Measurements from ENCODE around the gene CNNM1. TPM values are rescaled to one million over a fixed set of nuclear protein-coding genes. Genes with fewer than 3 reads are reported as not detected.

The CNNM1 gene
- total RNA-seq, 1 donor from 2014 or later: 2.5 TPM

DNA sequence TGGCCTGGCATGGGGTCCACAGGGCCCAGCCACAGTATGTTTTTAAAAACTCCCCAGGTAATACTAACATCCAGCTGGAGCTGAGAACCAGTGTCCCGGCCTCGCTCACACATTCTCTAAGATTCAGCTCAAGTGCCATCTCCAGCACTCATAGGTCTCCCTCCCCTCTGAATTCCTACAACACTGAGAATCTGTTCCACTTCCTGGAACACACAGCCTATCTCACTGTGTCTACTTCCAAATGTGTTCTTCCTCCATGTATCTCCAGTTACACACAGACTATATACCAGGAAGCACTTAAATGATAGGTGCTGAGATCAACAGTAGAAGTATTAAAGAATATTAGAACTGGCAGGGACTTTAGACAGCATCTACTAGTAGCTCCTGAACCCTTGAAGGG lies 90.5 kb downstream of the CNNM1 start:
- no peak overlapping the region for H3K27ac Mint-ChIP-seq (ENCODE audit: unreplicated experiment)
- H3K27ac ChIP-seq (ENCODE audit: low read depth, low read length): no peak overlapping the region
- DNase-seq (ENCODE audit: low read depth): no peak
- TF ChIP-seq, protein P1, sequence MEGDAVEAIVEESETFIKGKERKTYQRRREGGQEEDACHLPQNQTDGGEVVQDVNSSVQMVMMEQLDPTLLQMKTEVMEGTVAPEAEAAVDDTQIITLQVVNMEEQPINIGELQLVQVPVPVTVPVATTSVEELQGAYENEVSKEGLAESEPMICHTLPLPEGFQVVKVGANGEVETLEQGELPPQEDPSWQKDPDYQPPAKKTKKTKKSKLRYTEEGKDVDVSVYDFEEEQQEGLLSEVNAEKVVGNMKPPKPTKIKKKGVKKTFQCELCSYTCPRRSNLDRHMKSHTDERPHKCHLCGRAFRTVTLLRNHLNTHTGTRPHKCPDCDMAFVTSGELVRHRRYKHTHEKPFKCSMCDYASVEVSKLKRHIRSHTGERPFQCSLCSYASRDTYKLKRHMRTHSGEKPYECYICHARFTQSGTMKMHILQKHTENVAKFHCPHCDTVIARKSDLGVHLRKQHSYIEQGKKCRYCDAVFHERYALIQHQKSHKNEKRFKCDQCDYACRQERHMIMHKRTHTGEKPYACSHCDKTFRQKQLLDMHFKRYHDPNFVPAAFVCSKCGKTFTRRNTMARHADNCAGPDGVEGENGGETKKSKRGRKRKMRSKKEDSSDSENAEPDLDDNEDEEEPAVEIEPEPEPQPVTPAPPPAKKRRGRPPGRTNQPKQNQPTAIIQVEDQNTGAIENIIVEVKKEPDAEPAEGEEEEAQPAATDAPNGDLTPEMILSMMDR (IDR thresholded peaks at IDR 0.05; ENCODE audit: insufficient read depth, low read depth, low read length): no peak
- TF ChIP-seq EZH2 (IDR thresholded peaks at IDR 0.05; ENCODE audit: insufficient read depth, low read length): no peak
- H3K4me3 Mint-ChIP-seq (ENCODE audit: unreplicated experiment): no peak overlapping the region
- H3K4me1 ChIP-seq (ENCODE audit: insufficient read depth, low read length): no peaks in the 10 kb centered on the region
- H3K4me3 ChIP-seq (ENCODE audit: insufficient read depth, low read depth, low read length): no peak overlapping the region
- no peak for FAIRE-seq
- H3K36me3 Mint-ChIP-seq (ENCODE audit: low read depth, unreplicated experiment): peaks cover 27% of the 10 kb centered on the region
- no peaks in the 10 kb centered on the region for H3K9me3 ChIP-seq (ENCODE audit: insufficient read depth, low read depth, low read length)
- peaks cover 3% of the 10 kb centered on the region for H4K20me1 ChIP-seq (ENCODE audit: insufficient read depth, low read length)
- no peaks in the 10 kb centered on the region for H3K27me3 Mint-ChIP-seq (ENCODE audit: low read depth, unreplicated experiment)
- H3K4me1 Mint-ChIP-seq (ENCODE audit: low read depth, unreplicated experiment): no peaks in the 10 kb centered on the region
- H3K27me3 ChIP-seq (ENCODE audit: insufficient read depth, low read length): no peaks in the 10 kb centered on the region
- no peak overlapping the region for H3K4me2 ChIP-seq (ENCODE audit: low read length)
- H3K9me3 Mint-ChIP-seq (ENCODE audit: unreplicated experiment): peaks cover 2% of the 10 kb centered on the region
- H2AFZ ChIP-seq (ENCODE audit: low read depth, low read length): no peak overlapping the region
- no peak overlapping the region for H3K9ac ChIP-seq (ENCODE audit: low read length)
- no peaks in the 10 kb centered on the region for H3K36me3 ChIP-seq (ENCODE audit: insufficient read depth, low read length)
- peaks cover 7% of the 10 kb centered on the region for H3K79me2 ChIP-seq (ENCODE audit: insufficient read depth, low read length)

DNA sequence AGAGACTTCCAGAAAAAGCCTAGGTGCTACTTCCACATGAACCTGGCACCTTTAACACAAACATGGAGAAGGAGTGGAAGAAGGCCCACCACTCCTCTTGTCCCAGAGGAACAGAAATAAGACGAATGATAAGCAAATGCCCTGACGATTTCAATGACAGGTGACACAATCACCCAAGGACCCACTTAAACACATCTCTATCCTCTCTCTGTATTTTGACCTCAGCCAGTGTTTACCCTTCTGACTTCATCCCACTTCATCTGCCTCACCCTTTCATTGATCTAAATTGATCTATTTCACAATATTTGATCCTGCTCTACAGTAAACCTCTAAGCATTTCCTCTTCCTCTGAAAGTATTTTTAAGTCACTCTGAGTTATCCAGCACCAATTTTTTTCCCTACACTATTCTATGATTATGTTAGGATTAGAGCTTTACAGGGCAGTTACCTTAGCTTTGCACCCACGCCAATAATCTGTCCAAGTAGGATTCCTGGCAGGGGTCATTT lies 92.1 kb downstream of the CNNM1 start:
- Mint-ChIP-seq H3K4me3 (ENCODE audit: unreplicated experiment) (no peak overlapping the region), H3K4me1 (ENCODE audit: low read depth, unreplicated experiment) (no peaks in the 10 kb centered on the region), H3K27ac (ENCODE audit: unreplicated experiment) (no peak overlapping the region), H3K27me3 (ENCODE audit: low read depth, unreplicated experiment) (no peaks in the 10 kb centered on the region), H3K9me3 (ENCODE audit: unreplicated experiment) (no peaks in the 10 kb centered on the region), H3K36me3 (ENCODE audit: low read depth, unreplicated experiment) (peaks cover 24% of the 10 kb centered on the region)
- H3K27ac ChIP-seq (ENCODE audit: low read depth, low read length): no peak overlapping the region
- H3K79me2 ChIP-seq (ENCODE audit: insufficient read depth, low read length): peaks cover 9% of the 10 kb centered on the region
- H3K27me3 ChIP-seq (ENCODE audit: insufficient read depth, low read length): no peaks in the 10 kb centered on the region
- TF ChIP-seq, protein P1 (IDR thresholded peaks at IDR 0.05; ENCODE audit: insufficient read depth, low read depth, low read length): no peak
- TF ChIP-seq EZH2 (IDR thresholded peaks at IDR 0.05; ENCODE audit: insufficient read depth, low read length): no peak
- H3K4me3 ChIP-seq (ENCODE audit: insufficient read depth, low read depth, low read length): no peak overlapping the region
- H2AFZ ChIP-seq (ENCODE audit: low read depth, low read length): no peak overlapping the region
- no peak overlapping the region for H3K9ac ChIP-seq (ENCODE audit: low read length)
- no peaks in the 10 kb centered on the region for H3K4me1 ChIP-seq (ENCODE audit: insufficient read depth, low read length)
- H4K20me1 ChIP-seq (ENCODE audit: insufficient read depth, low read length): peaks cover 11% of the 10 kb centered on the region
- no peaks in the 10 kb centered on the region for H3K9me3 ChIP-seq (ENCODE audit: insufficient read depth, low read depth, low read length)
- FAIRE-seq (no peak), DNase-seq (ENCODE audit: low read depth) (no peak)
- H3K4me2 ChIP-seq (ENCODE audit: low read length): no peak overlapping the region
- peaks cover 6% of the 10 kb centered on the region for H3K36me3 ChIP-seq (ENCODE audit: insufficient read depth, low read length)

DNA sequence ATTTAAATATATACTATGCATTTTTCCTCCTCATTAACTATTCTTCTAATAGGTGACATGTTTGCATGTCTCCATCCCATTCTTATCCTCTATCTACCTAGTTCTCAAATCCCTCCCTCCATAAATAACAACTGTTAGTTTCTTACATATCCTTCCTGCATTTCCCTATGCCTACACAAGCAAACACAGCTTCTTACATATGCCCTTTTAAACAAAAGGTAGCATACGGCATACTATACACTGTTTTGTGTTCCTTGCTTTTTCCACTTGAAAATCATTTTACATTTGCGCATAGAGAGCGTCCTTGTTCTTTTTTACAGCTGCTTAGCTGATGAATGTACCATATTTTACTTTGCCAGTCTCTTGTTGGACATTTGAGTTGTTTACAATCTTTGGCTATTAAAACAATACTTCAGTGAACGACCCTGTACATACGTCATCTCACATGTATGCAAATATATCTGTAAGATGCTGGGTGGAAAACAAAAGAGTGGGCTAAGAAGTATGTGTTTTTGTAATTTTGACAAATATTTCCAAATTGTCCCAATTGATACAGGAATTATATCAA lies 93.5 kb downstream of the CNNM1 start:
- Mint-ChIP-seq H3K4me1 (ENCODE audit: low read depth, unreplicated experiment) (no peaks in the 10 kb centered on the region), H3K27me3 (ENCODE audit: low read depth, unreplicated experiment) (no peaks in the 10 kb centered on the region), H3K9me3 (ENCODE audit: unreplicated experiment) (no peaks in the 10 kb centered on the region), H3K36me3 (ENCODE audit: low read depth, unreplicated experiment) (peaks cover 18% of the 10 kb centered on the region), H3K27ac (ENCODE audit: unreplicated experiment) (no peak overlapping the region), H3K4me3 (ENCODE audit: unreplicated experiment) (no peak overlapping the region)
- Histone ChIP-seq H3K36me3 (ENCODE audit: insufficient read depth, low read length) (peaks cover 6% of the 10 kb centered on the region), H4K20me1 (ENCODE audit: insufficient read depth, low read length) (peaks cover 13% of the 10 kb centered on the region), H3K27ac (ENCODE audit: low read depth, low read length) (no peak overlapping the region), H2AFZ (ENCODE audit: low read depth, low read length) (no peak overlapping the region), H3K27me3 (ENCODE audit: insufficient read depth, low read length) (no peaks in the 10 kb centered on the region), H3K4me3 (ENCODE audit: insufficient read depth, low read depth, low read length) (no peak overlapping the region), H3K4me1 (ENCODE audit: insufficient read depth, low read length) (no peaks in the 10 kb centered on the region), H3K79me2 (ENCODE audit: insufficient read depth, low read length) (peaks cover 18% of the 10 kb centered on the region), H3K9me3 (ENCODE audit: insufficient read depth, low read depth, low read length) (no peaks in the 10 kb centered on the region), H3K4me2 (ENCODE audit: low read length) (no peak overlapping the region), H3K9ac (ENCODE audit: low read length) (no peak overlapping the region)
- FAIRE-seq (peak; percentile 39), DNase-seq (ENCODE audit: low read depth) (no peak)
- TF ChIP-seq, protein P1 (IDR thresholded peaks at IDR 0.05; ENCODE audit: insufficient read depth, low read depth, low read length): no peak
- no peak for TF ChIP-seq EZH2 (IDR thresholded peaks at IDR 0.05; ENCODE audit: insufficient read depth, low read length)

Measured in astrocyte (in vitro differentiated cells and primary cell).